Mucosa of stomach (tissue), 1 donor: ENCODE results near the gene MEIG1.
"Not testable (repeated sequence)": the region's sequence is repeated elsewhere in the genome, so short reads cannot be mapped to it uniquely, and the experiment has no call there.

Source experiments
- H3K27me3 ChIP-seq: one replicate; pipeline ENCODE4 v1.7.0; 2013; ENCODE audit warnings: mild to moderate bottlenecking, low read length; ENCODE audit not compliant: control insufficient read depth, insufficient read depth
- H3K36me3 ChIP-seq: one replicate; pipeline ENCODE4 v1.7.0; 2013; ENCODE audit warnings: low read length; ENCODE audit not compliant: control insufficient read depth, insufficient read depth
- H3K4me1 ChIP-seq: one replicate; pipeline ENCODE4 v1.7.0; 2013; ENCODE audit warnings: mild to moderate bottlenecking, low read length; ENCODE audit not compliant: control insufficient read depth, insufficient read depth
- H3K4me3 ChIP-seq: one replicate; pipeline ENCODE4 v1.7.0; 2013; ENCODE audit warnings: low read length
- H3K9ac ChIP-seq: one replicate; pipeline ENCODE4 v1.7.0; 2013; ENCODE audit warnings: mild to moderate bottlenecking, low read length, moderate library complexity
- H3K9me3 ChIP-seq: one replicate; pipeline ENCODE4 v1.7.0; 2013; ENCODE audit warnings: mild to moderate bottlenecking, low read length, moderate library complexity; ENCODE audit not compliant: control insufficient read depth
- donor health status: Pancreatic carcinoma.

Gene MEIG1

GRCh38 chr10:15020966-15021365, 61.8 kb downstream of the MEIG1 start:
- H3K4me1 ChIP-seq, H3K27me3 ChIP-seq, H3K36me3 ChIP-seq, H3K9ac ChIP-seq, H3K9me3 ChIP-seq, H3K4me3 ChIP-seq: not testable (repeated sequence)
